NT2/D1 (cell line): ENCODE results near the gene STK38.

Source experiments
- SUZ12 ChIP-seq: IDR thresholded peaks from 2 replicates; pipeline ENCODE4 v1.6.1; 2011; ENCODE audit not compliant: insufficient read length, insufficient read depth; ENCODE audit errors: extremely low read depth
- YY1 ChIP-seq: IDR thresholded peaks from 2 replicates; pipeline ENCODE4 v1.6.1; 2011; ENCODE audit not compliant: insufficient read length, insufficient read depth
- ZNF274 ChIP-seq: IDR thresholded peaks from 2 replicates; pipeline ENCODE4 v1.6.1; 2011; ENCODE audit warnings: mild to moderate bottlenecking, low read depth, low read length

DNA sequence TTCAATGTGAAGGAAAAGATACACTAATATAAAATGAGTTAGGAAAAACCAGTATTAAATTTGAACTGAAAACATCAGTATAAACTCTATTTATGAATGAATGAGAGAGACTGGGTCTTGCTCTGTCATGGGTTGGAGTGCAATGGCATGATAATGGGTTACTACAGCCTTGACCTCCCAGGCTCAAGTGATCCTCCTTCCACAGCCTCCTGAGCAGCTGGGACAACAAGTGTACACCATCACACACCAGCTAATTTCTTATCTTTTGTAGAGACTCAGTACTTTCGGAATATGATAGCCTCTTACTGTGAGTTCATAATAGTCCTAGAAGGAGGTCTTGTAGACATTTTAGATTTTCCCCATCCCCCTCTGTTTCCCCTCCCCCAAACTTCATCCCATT, 83.0 kb downstream of the STK38 start:
- TF ChIP-seq YY1, result no peak
- TF ChIP-seq ZNF274, result no peak
- TF ChIP-seq SUZ12, result no peak
